Measurements from ENCODE around the gene MEAK7. TPM values are rescaled to one million over a fixed set of nuclear protein-coding genes. Genes with fewer than 3 reads are reported as not detected.

MEAK7 gene
- total and polyA plus RNA-seq, 2 of the 4 experiments (the other 2 are of a cell fraction): 27.4 to 39.0 TPM

DNA sequence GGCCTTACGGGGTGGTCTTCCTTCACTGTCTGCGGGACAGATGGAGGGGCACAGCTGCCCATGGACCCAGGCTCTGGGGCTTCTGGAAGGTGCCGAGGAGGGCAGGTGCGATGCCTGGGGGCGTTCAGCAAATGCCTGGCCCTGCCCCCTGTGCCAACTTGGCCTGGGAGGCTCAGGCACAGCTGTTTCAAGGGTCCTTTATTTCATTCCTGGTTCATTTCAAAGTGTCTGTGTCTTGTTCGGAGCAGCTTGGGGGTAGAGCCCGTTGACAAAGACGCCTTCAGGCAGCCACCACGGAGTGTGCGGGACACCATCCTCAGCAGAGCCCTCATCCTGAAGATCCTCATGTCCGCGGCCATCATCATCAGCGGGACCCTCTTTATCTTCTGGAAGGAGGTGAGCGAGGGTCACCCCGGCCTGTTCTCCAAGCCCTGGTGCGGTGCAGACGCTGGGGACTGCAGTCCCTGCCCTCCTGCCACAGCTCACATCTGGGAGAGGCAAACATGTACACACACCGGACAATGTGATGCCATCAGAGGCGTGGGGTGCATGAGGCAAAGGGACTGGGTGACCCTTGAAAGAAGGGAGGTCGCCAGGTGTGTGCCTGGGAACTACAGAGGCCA is 43.9 kb downstream of the MEAK7 start:
- Histone ChIP-seq H4K8ac (ENCODE audit: low read depth in 2 of 2, low read length in 2 of 2) (no peak overlapping the region), H3K36me3 (ENCODE audit: control insufficient read depth, insufficient read depth, low read length) (peaks cover 32% of the 10 kb centered on the region), H3K9me3 (ENCODE audit: control insufficient read depth, insufficient read depth, low read length) (no peaks in the 10 kb centered on the region; the same call in 1 of the 2 replicates), H2BK15ac (ENCODE audit: low read depth, low read length) (no peak overlapping the region), H3K18ac (ENCODE audit: low read depth, low read length) (no peak overlapping the region), H3K4me2 (ENCODE audit: low read depth, low read length) (no peak overlapping the region), H4K91ac (ENCODE audit: insufficient read depth, low read depth, low read length) (no peak overlapping the region), H3K27me3 (ENCODE audit: control insufficient read depth, insufficient read depth, low read length) (no peaks in the 10 kb centered on the region), H2AK9ac (replicated peaks; ENCODE audit: low read depth, low read length, poor library complexity) (peak overlapping the region; percentile 42), H3K14ac (replicated peaks; ENCODE audit: low read depth, low read length) (no peak overlapping the region), H3K79me1 (ENCODE audit: low read depth in 1 of 2, low read length in 2 of 2) (peaks cover 10 to 32% of the 10 kb centered on the region in 2 experiments), H2BK20ac (ENCODE audit: low read depth, low read length) (no peak overlapping the region), H4K5ac (ENCODE audit: low read depth, low read length) (no peak overlapping the region), H3K4me1 (ENCODE audit: control insufficient read depth, insufficient read depth, low read length) (no peaks in the 10 kb centered on the region), H3K4ac (ENCODE audit: low read depth, low read length) (no peak overlapping the region), H3K27ac (ENCODE audit: insufficient read depth, low read length) (no peak overlapping the region), H3K23ac (ENCODE audit: low read depth, low read length) (no peak overlapping the region), H2BK5ac (ENCODE audit: low read depth, low read length, poor library complexity, severe bottlenecking) (no peak overlapping the region), H2AFZ (replicated peaks; ENCODE audit: low read length, poor library complexity) (no peak overlapping the region), H4K20me1 (ENCODE audit: insufficient read depth, low read length) (no peaks in the 10 kb centered on the region), H3K56ac (ENCODE audit: extremely low read depth, insufficient read depth, low read length) (no peak overlapping the region), H3K4me3 (ENCODE audit: insufficient read depth, low read depth, low read length) (no peak overlapping the region), H3K9me1 (ENCODE audit: insufficient read depth, low read length) (0 out of 2 replicates have a peak, but pooled peaks cover 6% of the 10 kb centered on the region), H2BK120ac (ENCODE audit: low read depth, low read length) (no peak overlapping the region), H2AK5ac (ENCODE audit: low read depth, low read length) (no peak overlapping the region), H3K9ac (ENCODE audit: low read depth, low read length) (no peak overlapping the region)
- CTCF ChIA-PET: no interaction called here
- no peak for ATAC-seq (ENCODE audit: low read depth)
- WGBS, 2 experiments (ENCODE audit: extremely low coverage in 2 of 2, insufficient read length in 1 of 2): 92% methylated on average over 8 of the region's 20 CpGs; no CpG with 5 or more reads in 1 of the 2 experiments
- TF ChIP-seq, protein P1, sequence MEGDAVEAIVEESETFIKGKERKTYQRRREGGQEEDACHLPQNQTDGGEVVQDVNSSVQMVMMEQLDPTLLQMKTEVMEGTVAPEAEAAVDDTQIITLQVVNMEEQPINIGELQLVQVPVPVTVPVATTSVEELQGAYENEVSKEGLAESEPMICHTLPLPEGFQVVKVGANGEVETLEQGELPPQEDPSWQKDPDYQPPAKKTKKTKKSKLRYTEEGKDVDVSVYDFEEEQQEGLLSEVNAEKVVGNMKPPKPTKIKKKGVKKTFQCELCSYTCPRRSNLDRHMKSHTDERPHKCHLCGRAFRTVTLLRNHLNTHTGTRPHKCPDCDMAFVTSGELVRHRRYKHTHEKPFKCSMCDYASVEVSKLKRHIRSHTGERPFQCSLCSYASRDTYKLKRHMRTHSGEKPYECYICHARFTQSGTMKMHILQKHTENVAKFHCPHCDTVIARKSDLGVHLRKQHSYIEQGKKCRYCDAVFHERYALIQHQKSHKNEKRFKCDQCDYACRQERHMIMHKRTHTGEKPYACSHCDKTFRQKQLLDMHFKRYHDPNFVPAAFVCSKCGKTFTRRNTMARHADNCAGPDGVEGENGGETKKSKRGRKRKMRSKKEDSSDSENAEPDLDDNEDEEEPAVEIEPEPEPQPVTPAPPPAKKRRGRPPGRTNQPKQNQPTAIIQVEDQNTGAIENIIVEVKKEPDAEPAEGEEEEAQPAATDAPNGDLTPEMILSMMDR (conservative IDR thresholded peaks at IDR 0.05; ENCODE audit: low read depth, low read length): no peak
- no peak for TF ChIP-seq MXI1 (IDR thresholded peaks at IDR 0.05; ENCODE audit: borderline replicate concordance, low read depth, low read length)
- TF ChIP-seq POLR2A (IDR thresholded peaks at IDR 0.05; ENCODE audit: low read depth, low read length): no peak
- no peak for TF ChIP-seq MAFK (IDR thresholded peaks at IDR 0.05; ENCODE audit: low read depth, low read length)
- no peak for TF ChIP-seq SMC3 (IDR thresholded peaks at IDR 0.05; ENCODE audit: low read depth, low read length)
- TF ChIP-seq, protein P2, sequence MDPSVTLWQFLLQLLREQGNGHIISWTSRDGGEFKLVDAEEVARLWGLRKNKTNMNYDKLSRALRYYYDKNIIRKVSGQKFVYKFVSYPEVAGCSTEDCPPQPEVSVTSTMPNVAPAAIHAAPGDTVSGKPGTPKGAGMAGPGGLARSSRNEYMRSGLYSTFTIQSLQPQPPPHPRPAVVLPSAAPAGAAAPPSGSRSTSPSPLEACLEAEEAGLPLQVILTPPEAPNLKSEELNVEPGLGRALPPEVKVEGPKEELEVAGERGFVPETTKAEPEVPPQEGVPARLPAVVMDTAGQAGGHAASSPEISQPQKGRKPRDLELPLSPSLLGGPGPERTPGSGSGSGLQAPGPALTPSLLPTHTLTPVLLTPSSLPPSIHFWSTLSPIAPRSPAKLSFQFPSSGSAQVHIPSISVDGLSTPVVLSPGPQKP (IDR thresholded peaks at IDR 0.05; ENCODE audit: borderline replicate concordance, low read depth, low read length): no peak
- TF ChIP-seq RFX5 (IDR thresholded peaks at IDR 0.05; ENCODE audit: low read depth, low read length): no peak
- POLR2A ChIA-PET (ENCODE audit: unreplicated experiment): no interaction called here
- DNase-seq: no peak
- intact Hi-C loops (cut with micrococcal nuclease): no loop called here
- in situ Hi-C loops (cut with MboI; ENCODE audit: low sequenced_read_pairs): no loop called here
- BruUV-seq (replicated peaks): no TSS peak
- dilution Hi-C loops (cut with HindIII; ENCODE audit: low sequenced_read_pairs, unreplicated experiment): no loop called here
